Testis (tissue), 3 donors: ENCODE measurements around the gene MLYCD. TPM values are rescaled to one million over a fixed set of nuclear protein-coding genes. Genes with fewer than 3 reads are reported as not detected.

ENCODE experiments used
- DNase-seq: peaks from one replicate; pipeline ENCODE4 v3.0.0-alpha.2; 2019
- H3K27ac ChIP-seq, 2 donors: fragments of 200-600 bp; sonication (generic); one replicate each; pipeline ENCODE4 v1.5.1; 2019
- H3K27me3 ChIP-seq: fragments of 200-600 bp; sonication (generic); one replicate; pipeline ENCODE4 v1.5.1; 2019
- H3K36me3 ChIP-seq: fragments of 200-600 bp; sonication (generic); one replicate; pipeline ENCODE4 v1.5.1; 2017; ENCODE audit warnings: low read depth; ENCODE audit errors: missing control alignments
- H3K4me1 ChIP-seq: fragments of 200-600 bp; sonication (generic); one replicate; pipeline ENCODE4 v1.5.1; 2019
- H3K4me3 ChIP-seq, 2 donors: fragments of 200-600 bp; sonication (generic); one replicate each; pipeline ENCODE4 v1.5.1; 2017 to 2019
- H3K9me3 ChIP-seq: fragments of 200-600 bp; sonication (generic); one replicate; pipeline ENCODE4 v1.5.1; 2017
- POLR2A ChIP-seq: fragments of 450-650 bp; IDR thresholded peaks from one replicate; pipeline ENCODE4 v1.6.1; 2017; ENCODE audit warnings: antibody characterized with exemption, mild to moderate bottlenecking, moderate library complexity
- WGBS, 2 donors: methylation state at CpG; one replicate each; pipeline ENCODE4 v1.1.5; 2018; 5-methylcytosine and 5-hydroxymethylcytosine counted together
- intact Hi-C: fragments of 100-400 bp; cut with DNase I; formaldehyde crosslinking; loops from one replicate; pipeline ENCODE4 v1.15.1; 2023; ENCODE audit warnings: low total_unique reads
- polyA plus RNA-seq: library from polyadenylated mRNA; stranded (reverse); fragments of 350-450 nt; fragmentation: Illumina TruSeq; extraction: RNeasy Lipid Tissue Mini Kit (QIAGEN cat#74804); gene quantifications from one replicate; pipeline ENCODE4 v1.2.3, GENCODE V29; 2014; ENCODE audit warnings: low read depth, low replicate concordance; ENCODE audit not compliant: insufficient read depth
- total RNA-seq, 2 donors: library from RNA; depleted of rRNA; stranded (reverse); fragments of >200 nt; gene quantifications; one replicate each; pipeline ENCODE4 v1.2.3, GENCODE V29; 2016
- TF ChIP-seq, protein P1 (sequence below), 3 experiments: fragments of 450-650 bp in 2 of 3; fragments of 200-600 bp in 1 of 3; sonication (generic) in 1 of 3; IDR thresholded peaks; one replicate each; pipeline ENCODE4 v1.5.1; 2016 to 2019; ENCODE audit warnings: antibody characterized with exemption in 3 of 3, mild to moderate bottlenecking in 2 of 3, moderate library complexity in 1 of 3

The MLYCD gene
- total and polyA plus RNA-seq, 3 donors from 2014 or later: 4.5 to 22.1 (median 15.1) TPM

DNA sequence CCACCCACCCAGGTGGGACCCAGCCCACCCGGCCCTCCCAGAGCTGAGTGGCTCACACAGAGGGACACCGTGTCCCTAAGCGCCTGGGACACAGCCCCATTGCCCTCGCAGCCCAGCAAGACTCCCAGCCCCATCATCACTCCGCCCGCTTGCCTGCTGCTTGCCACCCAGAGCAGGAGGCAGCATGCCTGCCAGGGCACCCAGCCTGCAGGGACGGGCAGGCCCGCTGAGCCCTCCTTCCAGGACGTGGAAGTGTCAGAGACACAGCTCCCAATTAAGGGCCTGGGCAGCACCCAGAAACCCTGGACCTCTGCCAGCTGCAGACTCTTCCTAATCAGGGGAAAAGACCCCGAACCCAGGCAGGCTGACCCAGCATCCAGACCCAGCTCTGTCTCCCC is 36.9 kb downstream of the MLYCD start:
- Histone ChIP-seq H3K4me3 (no peak overlapping the region), H3K27me3 (no peaks in the 10 kb centered on the region), H3K9me3 (no peaks in the 10 kb centered on the region), H3K27ac (no peak overlapping the region), H3K4me1 (no peaks in the 10 kb centered on the region), H3K36me3 (no peaks in the 10 kb centered on the region)
- TF ChIP-seq, protein P1, sequence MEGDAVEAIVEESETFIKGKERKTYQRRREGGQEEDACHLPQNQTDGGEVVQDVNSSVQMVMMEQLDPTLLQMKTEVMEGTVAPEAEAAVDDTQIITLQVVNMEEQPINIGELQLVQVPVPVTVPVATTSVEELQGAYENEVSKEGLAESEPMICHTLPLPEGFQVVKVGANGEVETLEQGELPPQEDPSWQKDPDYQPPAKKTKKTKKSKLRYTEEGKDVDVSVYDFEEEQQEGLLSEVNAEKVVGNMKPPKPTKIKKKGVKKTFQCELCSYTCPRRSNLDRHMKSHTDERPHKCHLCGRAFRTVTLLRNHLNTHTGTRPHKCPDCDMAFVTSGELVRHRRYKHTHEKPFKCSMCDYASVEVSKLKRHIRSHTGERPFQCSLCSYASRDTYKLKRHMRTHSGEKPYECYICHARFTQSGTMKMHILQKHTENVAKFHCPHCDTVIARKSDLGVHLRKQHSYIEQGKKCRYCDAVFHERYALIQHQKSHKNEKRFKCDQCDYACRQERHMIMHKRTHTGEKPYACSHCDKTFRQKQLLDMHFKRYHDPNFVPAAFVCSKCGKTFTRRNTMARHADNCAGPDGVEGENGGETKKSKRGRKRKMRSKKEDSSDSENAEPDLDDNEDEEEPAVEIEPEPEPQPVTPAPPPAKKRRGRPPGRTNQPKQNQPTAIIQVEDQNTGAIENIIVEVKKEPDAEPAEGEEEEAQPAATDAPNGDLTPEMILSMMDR (IDR thresholded peaks at IDR 0.05): no peak
- TF ChIP-seq POLR2A: no peak
- 81 to 89% methylated on average over 4 to 7 of the region's 10 CpGs for WGBS, 2 donors
- intact Hi-C loops: no loop called here
- DNase-seq: no peak

DNA sequence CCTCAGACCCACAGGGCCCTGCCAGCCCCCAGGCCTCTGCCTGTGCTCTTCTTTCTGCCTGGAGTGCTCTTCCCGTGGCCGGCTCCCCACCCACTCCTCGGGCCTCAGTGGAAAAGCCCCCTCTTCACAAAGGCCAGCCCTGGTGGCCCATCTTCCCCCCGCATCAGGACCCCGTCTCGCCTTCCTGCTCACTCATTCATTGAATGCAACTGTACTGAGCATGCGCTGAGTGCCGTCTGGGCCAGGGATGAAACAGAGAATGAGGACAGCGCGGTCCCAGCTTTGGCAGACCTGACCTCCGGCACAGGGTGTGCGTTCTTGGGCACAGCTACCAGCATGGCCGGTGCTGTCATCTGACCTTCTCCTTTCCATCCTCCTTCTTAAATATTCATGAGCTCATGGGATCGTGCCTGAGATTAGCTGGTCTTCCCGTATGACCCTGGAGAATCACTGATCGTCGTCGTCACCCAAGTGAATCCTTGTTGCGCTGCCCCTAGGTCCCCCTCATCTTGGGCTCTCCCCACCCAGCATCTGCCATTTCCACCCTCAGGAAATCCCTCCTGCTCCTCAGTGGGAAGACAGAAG is 37.8 kb downstream of the MLYCD start:
- intact Hi-C loops: no loop called here
- 89 to 91% methylated on average over 17 to 19 of the region's 19 CpGs for WGBS, 2 donors
- H3K4me1 ChIP-seq: no peaks in the 10 kb centered on the region

DNA sequence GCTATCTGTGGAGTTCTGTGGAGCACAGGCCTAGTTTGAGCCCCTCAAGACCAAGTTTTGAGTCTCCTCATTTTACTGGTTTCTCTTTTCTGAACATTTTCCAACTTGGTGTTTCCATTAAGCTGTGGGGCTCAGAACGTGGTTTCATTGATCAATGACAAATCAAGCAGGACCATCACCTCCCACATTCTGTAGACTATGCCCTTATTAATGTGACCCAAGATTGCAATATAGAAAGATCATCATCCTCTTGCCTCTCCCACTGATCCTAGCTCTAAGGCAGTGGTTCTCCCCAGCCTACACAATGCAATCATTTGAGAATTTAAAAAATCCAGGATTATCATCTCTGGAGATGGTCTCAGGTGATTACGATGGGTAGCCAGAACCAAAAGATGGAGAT is 38.4 kb downstream of the MLYCD start:
- Histone ChIP-seq H3K27ac (no peak overlapping the region), H3K9me3 (no peaks in the 10 kb centered on the region), H3K4me3 (no peak overlapping the region), H3K4me1 (no peaks in the 10 kb centered on the region), H3K27me3 (no peaks in the 10 kb centered on the region), H3K36me3 (no peaks in the 10 kb centered on the region)
- no peak for DNase-seq
- WGBS, 2 donors: 91 to 95% methylated on average over 2 of the region's 2 CpGs
- no peak for TF ChIP-seq POLR2A
- TF ChIP-seq, protein P1 (IDR thresholded peaks at IDR 0.05): no peak
- intact Hi-C loops: no loop called here

More for the DNA sequence above, 37.8 kb downstream of the MLYCD start:
- Histone ChIP-seq H3K9me3 (no peaks in the 10 kb centered on the region), H3K27me3 (no peaks in the 10 kb centered on the region), H3K4me3 (no peak overlapping the region), H3K36me3 (no peaks in the 10 kb centered on the region), H3K27ac (no peak overlapping the region)
- no peak for DNase-seq
- TF ChIP-seq, protein P1 (IDR thresholded peaks at IDR 0.05): no peak
- no peak for TF ChIP-seq POLR2A

DNA sequence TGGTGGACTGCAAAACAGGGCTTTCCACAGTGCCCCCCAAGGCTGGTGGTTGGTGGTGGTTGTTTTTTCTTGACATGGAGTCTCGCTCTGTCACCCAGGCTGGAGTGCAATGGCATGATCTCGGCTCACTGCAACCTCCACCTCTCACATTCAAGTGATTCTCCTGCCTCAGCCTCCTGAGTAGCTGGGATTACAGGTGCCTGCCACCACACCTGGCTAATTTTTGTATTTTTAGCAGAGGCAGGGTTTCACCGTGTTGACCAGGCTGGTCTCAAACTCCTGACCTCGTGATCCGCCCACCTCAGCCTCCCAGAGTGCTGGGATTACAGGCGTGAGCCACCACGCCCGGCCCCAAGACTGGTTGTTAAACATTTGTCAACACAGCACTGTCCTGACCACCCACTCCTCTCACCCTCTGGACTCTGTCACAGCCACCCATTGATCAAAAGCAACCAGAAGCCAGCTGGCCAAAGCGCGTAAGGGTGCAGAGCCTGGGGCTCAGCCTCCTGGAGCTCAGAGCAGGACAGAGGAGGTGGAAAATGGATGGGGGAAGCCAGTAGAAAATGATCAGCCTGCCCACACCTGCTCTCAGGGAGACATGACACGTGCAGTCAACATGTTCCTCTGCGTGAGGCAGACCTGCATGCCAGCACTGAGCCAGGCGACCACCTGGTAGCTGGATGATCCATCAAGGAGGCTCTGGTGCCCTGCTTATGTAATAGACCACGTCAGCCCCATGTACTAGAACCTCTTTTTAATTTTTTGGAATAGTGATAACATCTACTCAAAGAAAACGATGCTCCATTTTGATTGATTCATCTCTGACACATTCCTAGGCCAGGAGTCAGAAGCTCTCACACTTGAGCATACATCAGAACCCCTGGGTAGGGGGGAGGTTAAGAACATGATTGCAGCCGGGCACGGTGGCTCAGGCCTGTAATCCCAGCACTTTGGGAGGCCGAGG is 39.3 kb downstream of the MLYCD start:
- WGBS, 2 donors: 93 to 94% methylated on average over 18 of the region's 18 CpGs
- no peak overlapping the region for H3K27ac ChIP-seq
- no peaks in the 10 kb centered on the region for H3K36me3 ChIP-seq

More for the DNA sequence above, 39.3 kb downstream of the MLYCD start:
- Histone ChIP-seq H3K4me3 (no peak overlapping the region), H3K4me1 (peaks cover 1% of the 10 kb centered on the region), H3K9me3 (no peaks in the 10 kb centered on the region), H3K27me3 (no peaks in the 10 kb centered on the region)
- TF ChIP-seq, protein P1 (IDR thresholded peaks at IDR 0.05): no peak
- no peak for TF ChIP-seq POLR2A
- intact Hi-C loops: no loop called here
- no peak for DNase-seq
